ENCODE results near the gene ABTB2.

- TF ChIP-seq GABPA (IDR thresholded peaks at IDR 0.05; ENCODE audit: low read depth) (no peak), PRDM15 (CRISPR knock-in tag; IDR thresholded peaks at IDR 0.05) (no peak), CTCF (IDR thresholded peaks at IDR 0.05 in 2 of 3, conservative IDR thresholded peaks at IDR 0.05 in 1 of 3; ENCODE audit: control insufficient read depth in 2 of 3, extremely low read depth in 1 of 3, insufficient read depth in 1 of 3, low read depth in 3 of 3, low read length in 3 of 3) (no peak), POLR2AphosphoS5 (IDR thresholded peaks at IDR 0.05; ENCODE audit: low read length) (no peak), CEBPB (IDR thresholded peaks at IDR 0.05; ENCODE audit: borderline replicate concordance in 1 of 2, low read depth in 2 of 2, low read length in 2 of 2) (no peak), SPI1 (IDR thresholded peaks at IDR 0.05; ENCODE audit: borderline replicate concordance, insufficient read depth, low read depth, low read length) (no peak), RAD21 (IDR thresholded peaks at IDR 0.05; ENCODE audit: insufficient read depth, low read depth, low read length) (no peak), SREBF1 (IDR thresholded peaks at IDR 0.05; ENCODE audit: low read length) (no peak), JUNB (IDR thresholded peaks at IDR 0.05) (no peak), RCOR1 (conservative IDR thresholded peaks at IDR 0.05; ENCODE audit: low read depth, low read length) (no peak)
These were observed 152.3 kb downstream of the ABTB2 start for GRCh38 chr11:34205326-34206035.
